GM12872 (cell line): ENCODE results near the gene MPP3.

ENCODE experiments used
- CTCF ChIP-seq: IDR thresholded peaks from 3 replicates; pipeline ENCODE4 v1.5.1; 2011; ENCODE audit warnings: low read depth, mild to moderate bottlenecking, low read length, moderate library complexity; ENCODE audit not compliant: insufficient read depth

Gene MPP3

GRCh38 chr17:43868226-43868994 lies 35.5 kb upstream of the MPP3 start:
- TF ChIP-seq CTCF = no peak

DNA sequence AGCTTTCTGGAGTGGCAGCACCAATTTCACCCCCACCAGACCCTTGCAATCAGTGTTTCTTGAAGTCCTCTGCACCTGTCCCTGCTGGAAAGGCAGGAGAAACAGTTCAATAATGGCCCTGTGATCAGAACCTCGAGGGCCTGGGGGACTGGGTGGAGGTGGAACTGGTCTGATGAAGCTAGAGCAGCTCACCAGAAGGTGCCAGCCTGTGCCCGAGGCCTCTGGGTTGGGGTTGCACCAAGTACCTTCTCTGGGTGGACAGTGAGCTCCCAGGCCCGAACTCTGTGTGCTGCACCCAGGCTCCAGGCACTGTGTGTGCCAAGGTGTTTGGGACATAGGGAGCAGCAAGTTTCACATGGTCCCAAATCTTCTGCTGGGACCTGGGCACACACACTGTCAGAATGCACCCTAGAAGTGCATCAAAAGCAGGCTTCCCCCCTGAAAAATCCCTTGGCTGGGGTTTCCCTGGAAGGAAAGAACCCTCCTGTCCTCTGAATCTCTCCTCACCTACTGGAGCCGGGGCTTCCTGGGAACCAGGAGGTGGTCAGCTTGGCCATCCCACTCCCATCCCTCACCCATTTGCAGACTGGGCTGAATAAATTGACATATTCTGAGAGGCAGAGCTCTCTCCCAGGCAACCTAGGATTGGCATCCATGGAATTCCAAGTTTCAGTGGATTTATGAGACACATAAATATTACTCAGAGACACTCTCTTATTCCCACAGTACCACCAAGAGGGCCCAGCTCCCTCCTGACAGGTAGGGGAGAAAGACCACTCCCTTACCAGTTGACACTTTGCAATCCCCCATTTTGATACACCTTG lies 31.4 kb upstream of the MPP3 start:
- TF ChIP-seq CTCF = no peak

GRCh38 chr17:43861960-43862359 lies 29.0 kb upstream of the MPP3 start:
- no peak for TF ChIP-seq CTCF

DNA sequence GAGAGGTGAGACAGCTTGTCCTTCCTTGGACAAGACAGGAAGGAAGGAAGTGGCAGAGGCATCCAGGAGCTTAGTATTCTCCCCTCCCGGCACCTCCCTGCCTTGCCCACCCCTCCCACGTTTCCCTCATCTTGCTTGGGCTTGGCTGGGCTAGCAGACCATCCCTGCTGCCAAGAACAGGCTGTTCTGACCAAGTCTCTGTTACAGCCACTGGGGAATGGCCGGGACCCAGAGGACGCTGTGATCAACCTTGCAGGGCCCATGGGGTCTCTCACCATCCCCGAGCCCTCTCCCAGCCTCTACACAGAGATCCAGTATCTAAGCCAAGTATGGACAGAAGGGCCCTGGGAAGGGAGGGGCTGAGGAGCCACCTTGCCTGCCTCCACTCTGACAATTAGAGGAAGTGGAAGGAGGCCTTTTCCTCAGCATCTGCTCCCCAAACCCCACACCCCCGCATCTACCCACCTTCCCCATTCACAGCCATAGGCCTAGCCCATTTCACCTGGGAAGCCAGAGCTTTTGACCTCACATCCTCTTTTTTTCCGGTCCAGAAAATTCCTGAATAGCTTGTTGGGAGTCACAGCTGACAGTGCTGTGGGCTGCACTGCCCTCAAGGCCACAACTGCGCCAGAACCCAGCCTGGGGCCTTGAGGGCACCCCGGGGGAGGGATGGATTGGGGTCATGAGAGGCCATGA lies 28.1 kb upstream of the MPP3 start:
- no peak for TF ChIP-seq CTCF

- TF ChIP-seq CTCF = no peak
These were observed 27.3 kb upstream of the MPP3 start for GRCh38 chr17:43860077-43860725.

- no peak for TF ChIP-seq CTCF
These were observed 25.1 kb upstream of the MPP3 start for GRCh38 chr17:43857957-43858600.
